ENCODE measurements around the gene PRDM16.

The PRDM16 gene

DNA sequence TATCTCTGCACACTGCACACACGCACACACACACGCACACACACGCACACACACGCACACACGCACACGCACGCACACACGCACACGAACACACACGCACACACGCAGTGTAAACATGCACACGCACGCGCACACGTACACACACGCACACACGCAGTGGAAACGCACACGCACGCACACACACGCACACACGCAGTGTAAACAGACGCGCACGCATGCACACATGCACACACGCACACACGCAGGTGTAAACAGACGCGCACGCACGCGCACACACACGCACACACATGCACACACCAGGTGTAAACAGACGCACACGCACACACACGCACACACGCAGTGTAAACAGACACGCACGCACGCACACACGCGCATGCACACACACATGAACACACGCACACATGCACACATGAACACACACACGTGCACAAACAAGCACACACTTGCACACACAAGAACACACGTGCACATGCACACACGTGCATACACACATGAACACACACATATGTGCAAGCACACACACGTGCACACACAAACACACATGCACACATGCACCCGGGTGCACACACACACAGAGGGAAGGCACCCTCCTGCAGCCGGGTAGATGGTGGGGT lies 45.2 kb downstream of the PRDM16 start:
- DNase-seq (ENCODE audit: low read depth), result no peak
- no peak overlapping the region for H3K4me3 ChIP-seq (ENCODE audit: low read depth, low read length)
- TF ChIP-seq, protein P1, sequence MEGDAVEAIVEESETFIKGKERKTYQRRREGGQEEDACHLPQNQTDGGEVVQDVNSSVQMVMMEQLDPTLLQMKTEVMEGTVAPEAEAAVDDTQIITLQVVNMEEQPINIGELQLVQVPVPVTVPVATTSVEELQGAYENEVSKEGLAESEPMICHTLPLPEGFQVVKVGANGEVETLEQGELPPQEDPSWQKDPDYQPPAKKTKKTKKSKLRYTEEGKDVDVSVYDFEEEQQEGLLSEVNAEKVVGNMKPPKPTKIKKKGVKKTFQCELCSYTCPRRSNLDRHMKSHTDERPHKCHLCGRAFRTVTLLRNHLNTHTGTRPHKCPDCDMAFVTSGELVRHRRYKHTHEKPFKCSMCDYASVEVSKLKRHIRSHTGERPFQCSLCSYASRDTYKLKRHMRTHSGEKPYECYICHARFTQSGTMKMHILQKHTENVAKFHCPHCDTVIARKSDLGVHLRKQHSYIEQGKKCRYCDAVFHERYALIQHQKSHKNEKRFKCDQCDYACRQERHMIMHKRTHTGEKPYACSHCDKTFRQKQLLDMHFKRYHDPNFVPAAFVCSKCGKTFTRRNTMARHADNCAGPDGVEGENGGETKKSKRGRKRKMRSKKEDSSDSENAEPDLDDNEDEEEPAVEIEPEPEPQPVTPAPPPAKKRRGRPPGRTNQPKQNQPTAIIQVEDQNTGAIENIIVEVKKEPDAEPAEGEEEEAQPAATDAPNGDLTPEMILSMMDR (conservative IDR thresholded peaks at IDR 0.05; ENCODE audit: low read depth, low read length), result no peak

DNA sequence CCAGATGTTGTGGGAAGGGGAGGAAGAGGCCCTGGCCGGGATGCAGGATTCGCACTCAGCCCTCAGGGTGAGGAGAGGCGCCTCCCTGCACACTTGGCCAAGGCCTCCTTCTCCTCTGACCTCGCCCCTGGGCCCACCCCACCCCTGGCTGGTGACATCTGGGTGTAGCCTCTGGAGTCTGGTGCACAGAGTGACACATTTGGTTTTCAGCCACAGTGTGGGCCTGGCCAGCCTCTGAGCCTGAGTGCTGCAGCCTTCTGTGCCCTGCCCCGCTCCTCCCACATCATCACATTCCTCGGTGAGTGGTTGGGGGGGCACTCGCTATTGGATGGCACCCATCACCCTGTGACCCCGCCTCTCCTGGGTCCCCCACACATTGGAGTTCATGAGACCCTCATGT lies 45.8 kb downstream of the PRDM16 start:
- TF ChIP-seq, protein P1 (conservative IDR thresholded peaks at IDR 0.05; ENCODE audit: low read depth, low read length), result no peak
- no peak overlapping the region for H3K4me3 ChIP-seq (ENCODE audit: low read depth, low read length)
- no peak for DNase-seq (ENCODE audit: low read depth)

DNA sequence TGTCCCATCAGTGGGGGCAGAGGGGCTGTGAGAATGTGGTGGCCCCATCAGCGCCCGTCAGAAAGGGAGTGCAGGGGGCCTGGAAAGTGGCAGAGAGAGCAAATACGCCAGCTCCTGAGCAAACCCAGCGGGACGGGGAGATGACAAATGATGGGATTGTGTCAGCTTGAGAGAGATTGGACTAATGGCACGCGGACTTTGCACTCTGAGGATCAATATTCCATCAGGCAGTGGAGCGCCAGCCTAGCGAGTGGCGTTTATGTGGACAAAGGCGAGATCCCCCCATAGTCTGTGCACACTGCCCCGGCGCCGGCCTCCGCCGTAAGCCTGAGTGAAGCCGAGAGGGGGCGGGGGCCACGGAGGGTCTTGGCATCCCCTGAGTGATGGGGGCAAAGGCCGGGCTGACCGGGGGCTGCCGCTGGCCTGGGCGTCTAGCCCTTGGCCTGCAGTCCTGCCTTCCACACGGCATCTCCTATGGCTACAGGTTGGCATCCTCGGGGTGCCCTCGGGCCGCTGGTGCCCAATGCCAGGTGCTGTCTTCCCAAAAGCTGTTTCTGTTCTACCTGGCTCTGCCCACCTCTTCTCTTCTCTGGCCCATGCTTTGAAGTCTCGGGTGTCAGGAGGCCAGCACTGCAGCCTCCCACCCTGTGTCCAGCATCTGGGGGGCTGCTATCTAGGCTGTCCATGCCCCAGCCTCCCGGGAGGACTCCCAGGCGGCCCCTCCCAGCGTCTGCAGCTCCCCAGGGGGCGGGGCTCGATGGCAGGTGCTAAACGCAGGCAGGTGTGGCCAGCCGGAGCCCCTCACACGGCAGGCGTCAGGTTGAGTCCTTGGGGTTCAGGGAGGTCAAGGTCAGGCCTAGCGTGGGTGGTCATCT lies 46.5 kb downstream of the PRDM16 start:
- DNase-seq (ENCODE audit: low read depth), result no peak
- TF ChIP-seq, protein P1 (conservative IDR thresholded peaks at IDR 0.05; ENCODE audit: low read depth, low read length), result no peak
- H3K4me3 ChIP-seq (ENCODE audit: low read depth, low read length), result no peak overlapping the region

DNA sequence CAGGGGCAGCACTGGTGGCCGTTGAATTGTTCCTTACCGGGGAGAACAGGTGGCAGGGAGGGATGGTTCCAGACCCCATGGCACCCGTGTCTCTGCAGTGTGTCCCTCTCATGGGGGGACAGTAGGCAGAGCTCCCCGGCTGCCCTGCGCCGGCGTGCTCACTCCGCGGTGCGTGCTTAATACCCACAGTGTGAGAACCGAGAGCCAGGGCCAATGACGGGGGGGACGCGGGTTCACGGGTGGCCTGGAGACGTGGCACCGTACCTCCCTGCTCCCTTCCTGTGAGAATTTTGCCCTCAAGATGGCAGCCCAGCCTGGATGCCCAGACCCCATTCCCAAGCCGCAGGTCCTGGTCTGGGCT lies 47.1 kb downstream of the PRDM16 start:
- H3K4me3 ChIP-seq (ENCODE audit: low read depth, low read length), result no peak overlapping the region
- TF ChIP-seq, protein P1 (conservative IDR thresholded peaks at IDR 0.05; ENCODE audit: low read depth, low read length), result no peak
- no peak for DNase-seq (ENCODE audit: low read depth)

DNA sequence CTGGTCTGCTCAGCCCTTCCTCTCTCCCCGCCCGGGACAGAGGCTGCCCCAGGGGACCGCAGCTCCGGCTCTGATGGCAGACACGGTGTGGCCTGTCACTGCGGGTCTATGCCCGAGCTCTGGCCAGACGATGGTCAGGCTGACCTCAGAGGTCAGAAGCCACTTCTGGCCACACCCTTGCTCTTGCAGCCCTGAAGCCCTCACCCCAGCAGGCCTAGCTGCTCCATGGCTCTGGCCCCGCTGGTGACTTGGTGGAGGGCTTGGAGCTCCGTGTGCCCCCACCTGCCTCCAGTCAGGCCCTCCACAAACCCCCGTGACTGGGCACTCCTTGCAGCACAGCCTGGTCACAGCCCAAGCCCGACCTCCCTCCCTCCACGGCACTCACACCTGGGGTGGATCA lies 47.6 kb downstream of the PRDM16 start:
- TF ChIP-seq, protein P1 (conservative IDR thresholded peaks at IDR 0.05; ENCODE audit: low read depth, low read length), result no peak
- no peak for DNase-seq (ENCODE audit: low read depth)
- no peak overlapping the region for H3K4me3 ChIP-seq (ENCODE audit: low read depth, low read length)

DNA sequence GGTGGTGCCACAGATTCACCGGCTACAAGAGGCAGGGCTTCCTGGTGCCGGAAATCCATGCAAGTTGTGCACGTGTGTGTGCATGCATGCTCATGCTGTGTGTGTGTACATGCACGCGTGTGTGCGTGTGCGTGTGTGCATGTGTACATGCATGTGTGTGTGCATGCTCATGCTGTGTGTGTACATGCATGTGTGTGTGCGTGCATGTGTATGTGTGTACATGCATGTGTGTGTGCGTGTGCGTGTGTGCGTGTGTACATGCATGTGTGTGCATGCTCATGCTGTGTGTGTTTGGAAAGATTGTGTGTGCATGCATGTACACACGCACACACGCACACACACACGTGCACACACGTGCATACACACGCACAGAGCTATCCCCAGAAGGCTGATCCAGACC lies 48.9 kb downstream of the PRDM16 start:
- H3K4me3 ChIP-seq (ENCODE audit: low read depth, low read length), result no peak overlapping the region
- no peak for DNase-seq (ENCODE audit: low read depth)
- TF ChIP-seq, protein P1 (conservative IDR thresholded peaks at IDR 0.05; ENCODE audit: low read depth, low read length), result no peak

Measured in choroid plexus epithelial cell (primary cell).